ENCODE measurements around the gene VRK1.
"Not testable (repeated sequence)": the region's sequence is repeated elsewhere in the genome, so short reads cannot be mapped to it uniquely, and the experiment has no call there.

The VRK1 gene

GRCh38 chr14:96867634-96868033 is 70.5 kb downstream of the VRK1 start:
- FAIRE-seq = no peak
- TF ChIP-seq, protein P1, sequence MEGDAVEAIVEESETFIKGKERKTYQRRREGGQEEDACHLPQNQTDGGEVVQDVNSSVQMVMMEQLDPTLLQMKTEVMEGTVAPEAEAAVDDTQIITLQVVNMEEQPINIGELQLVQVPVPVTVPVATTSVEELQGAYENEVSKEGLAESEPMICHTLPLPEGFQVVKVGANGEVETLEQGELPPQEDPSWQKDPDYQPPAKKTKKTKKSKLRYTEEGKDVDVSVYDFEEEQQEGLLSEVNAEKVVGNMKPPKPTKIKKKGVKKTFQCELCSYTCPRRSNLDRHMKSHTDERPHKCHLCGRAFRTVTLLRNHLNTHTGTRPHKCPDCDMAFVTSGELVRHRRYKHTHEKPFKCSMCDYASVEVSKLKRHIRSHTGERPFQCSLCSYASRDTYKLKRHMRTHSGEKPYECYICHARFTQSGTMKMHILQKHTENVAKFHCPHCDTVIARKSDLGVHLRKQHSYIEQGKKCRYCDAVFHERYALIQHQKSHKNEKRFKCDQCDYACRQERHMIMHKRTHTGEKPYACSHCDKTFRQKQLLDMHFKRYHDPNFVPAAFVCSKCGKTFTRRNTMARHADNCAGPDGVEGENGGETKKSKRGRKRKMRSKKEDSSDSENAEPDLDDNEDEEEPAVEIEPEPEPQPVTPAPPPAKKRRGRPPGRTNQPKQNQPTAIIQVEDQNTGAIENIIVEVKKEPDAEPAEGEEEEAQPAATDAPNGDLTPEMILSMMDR (IDR thresholded peaks at IDR 0.05; ENCODE audit: insufficient read depth, missing control alignments) = no peak
- no peak for DNase-seq (ENCODE audit: insufficient read length, low spot score)

DNA sequence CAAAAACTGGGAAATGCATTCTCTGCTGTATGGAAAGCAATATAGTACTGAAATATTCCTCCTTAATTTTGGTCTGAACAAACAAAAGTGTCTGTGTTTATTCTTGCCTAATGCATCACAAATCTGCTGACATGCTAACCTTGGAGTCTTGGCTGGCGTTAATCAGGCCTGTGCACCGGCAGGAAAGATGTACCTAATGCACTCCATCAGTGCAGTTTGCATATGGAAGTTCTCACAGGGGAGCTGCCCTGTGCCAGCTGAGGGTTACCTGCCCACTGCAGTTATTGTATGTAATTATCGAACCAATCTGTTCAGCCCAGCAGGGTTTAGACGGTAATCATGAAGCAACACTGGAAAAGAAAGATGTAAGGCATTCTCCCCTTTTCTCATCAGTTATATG is 76.9 kb downstream of the VRK1 start:
- no peak for FAIRE-seq

DNA sequence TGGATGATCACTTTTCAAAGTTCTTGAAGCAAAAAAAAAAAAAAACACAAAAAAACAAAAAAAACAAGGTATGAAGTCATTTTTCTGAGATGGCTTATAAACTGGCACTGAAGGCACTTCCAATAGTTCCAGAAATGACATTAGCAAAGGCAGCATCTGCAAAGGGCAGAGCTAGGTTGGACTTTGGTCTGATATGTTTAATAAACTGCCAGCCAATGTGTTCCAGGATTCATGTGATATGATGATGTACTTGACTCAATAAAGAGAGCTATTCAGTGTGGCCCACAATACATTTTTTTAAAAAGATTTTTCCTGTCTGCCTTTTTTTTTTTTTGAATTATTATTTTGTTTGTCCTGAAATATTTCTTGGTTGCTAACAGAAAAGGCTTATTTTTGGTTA is 79.6 kb downstream of the VRK1 start:
- FAIRE-seq (no peak), DNase-seq (ENCODE audit: insufficient read length, low spot score) (no peak)
- TF ChIP-seq, protein P1 (IDR thresholded peaks at IDR 0.05; ENCODE audit: insufficient read depth, missing control alignments) = no peak

More for the DNA sequence above, 76.9 kb downstream of the VRK1 start:
- no peak for DNase-seq (ENCODE audit: insufficient read length, low spot score)
- TF ChIP-seq, protein P1 (IDR thresholded peaks at IDR 0.05; ENCODE audit: insufficient read depth, missing control alignments) = no peak

DNA sequence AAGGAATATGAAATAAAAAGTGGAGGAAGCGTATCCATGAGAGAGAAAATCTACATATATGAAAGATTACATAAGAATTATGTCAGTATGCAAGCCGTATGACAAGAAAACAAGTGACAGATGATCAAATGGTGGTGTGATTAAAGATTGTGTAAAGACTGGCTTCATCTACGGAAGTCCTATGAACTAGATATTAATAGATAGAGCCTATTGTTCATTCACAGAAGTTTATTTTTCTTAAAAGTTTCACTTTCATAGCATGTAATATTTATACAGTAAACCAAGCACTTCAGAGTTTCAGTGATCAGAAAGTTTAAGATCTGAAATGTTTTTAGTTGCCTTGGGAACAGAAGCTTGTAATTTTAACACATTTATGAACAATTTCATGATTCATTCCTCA is 84.5 kb downstream of the VRK1 start:
- FAIRE-seq (no peak), DNase-seq (ENCODE audit: insufficient read length, low spot score) (no peak)

DNA sequence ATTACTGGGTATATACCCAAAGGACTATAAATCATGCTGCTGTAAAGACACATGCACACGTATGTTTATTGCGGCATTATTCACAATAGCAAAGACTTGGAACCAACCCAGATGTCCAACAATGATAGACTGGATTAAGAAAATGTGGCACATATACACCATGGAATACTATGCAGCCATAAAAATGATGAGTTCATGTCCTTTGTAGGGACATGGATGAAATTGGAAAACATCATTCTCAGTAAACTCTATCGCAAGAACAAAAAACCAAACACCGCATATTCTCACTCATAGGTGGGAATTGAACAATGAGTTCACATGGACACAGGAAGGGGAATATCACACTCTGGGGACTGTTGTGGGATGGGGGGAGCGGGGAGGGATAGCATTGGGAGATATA is 86.8 kb downstream of the VRK1 start:
- not testable (repeated sequence) for FAIRE-seq; DNase-seq (ENCODE audit: insufficient read length, low spot score)

More for the DNA sequence above, 84.5 kb downstream of the VRK1 start:
- TF ChIP-seq, protein P1 (IDR thresholded peaks at IDR 0.05; ENCODE audit: insufficient read depth, missing control alignments) = no peak

- DNase-seq (ENCODE audit: insufficient read length, low spot score) = no peak
- FAIRE-seq = no peak
- TF ChIP-seq, protein P1 (IDR thresholded peaks at IDR 0.05; ENCODE audit: insufficient read depth, missing control alignments) = no peak
Observed at GRCh38 chr14:96888158-96888557, 91.0 kb downstream of the VRK1 start.

DNA sequence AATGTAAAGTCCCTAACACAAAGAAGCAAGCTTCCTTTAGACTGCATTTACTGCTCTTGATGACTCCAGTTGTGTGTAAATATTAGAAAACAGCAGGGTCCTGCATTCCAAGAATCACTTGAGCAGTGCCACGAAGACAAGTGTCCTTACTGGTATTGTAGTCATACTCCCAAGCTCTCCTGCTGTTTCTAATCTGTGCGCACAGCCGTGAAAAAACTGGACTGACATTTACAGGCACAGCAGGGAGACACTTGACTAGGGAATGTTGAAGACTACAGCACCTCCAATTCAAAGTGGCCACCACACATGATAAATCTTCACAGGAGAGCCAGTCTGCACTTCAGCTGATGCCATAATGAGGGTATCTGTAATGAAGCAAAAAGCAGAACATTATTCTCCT is 91.4 kb downstream of the VRK1 start:
- FAIRE-seq (no peak), DNase-seq (ENCODE audit: insufficient read length, low spot score) (no peak)
- TF ChIP-seq, protein P1 (IDR thresholded peaks at IDR 0.05; ENCODE audit: insufficient read depth, missing control alignments) = no peak

DNA sequence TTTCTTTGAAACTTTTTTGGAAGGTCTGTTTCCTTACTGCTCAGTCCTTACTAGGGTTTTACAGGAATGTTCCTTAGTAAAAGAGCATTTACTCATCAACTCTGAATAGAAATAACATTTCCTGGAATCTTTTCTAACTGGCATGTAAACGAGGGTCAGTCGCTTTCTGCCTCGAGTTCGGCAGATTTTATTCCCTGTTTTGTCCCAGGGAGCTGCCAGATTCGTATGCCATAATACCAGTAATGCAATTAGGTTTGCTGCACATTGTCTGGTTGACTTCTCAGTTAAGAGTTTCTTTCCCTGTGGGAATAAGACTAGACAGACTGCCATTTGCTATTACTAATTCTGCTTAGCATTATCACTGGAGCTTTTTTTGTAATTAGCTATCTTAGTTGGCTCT is 91.9 kb downstream of the VRK1 start:
- TF ChIP-seq, protein P1 (IDR thresholded peaks at IDR 0.05; ENCODE audit: insufficient read depth, missing control alignments) = no peak
- FAIRE-seq (no peak), DNase-seq (ENCODE audit: insufficient read length, low spot score) (no peak)

Measured in D721Med (cell line).